HG03280 (cell line): ENCODE data around the gene DGKZ.
"Not testable (repeated sequence)": the region's sequence is repeated elsewhere in the genome, so short reads cannot be mapped to it uniquely, and the experiment has no call there.

Experiments used
- ATAC-seq: cut with Tn5 transposase; IDR thresholded peaks from one replicate; pipeline ENCODE4 v1.9.1; 2021; ENCODE audit warnings: mild to moderate bottlenecking, moderate library complexity; ENCODE audit not compliant: unreplicated experiment

Gene DGKZ

DNA sequence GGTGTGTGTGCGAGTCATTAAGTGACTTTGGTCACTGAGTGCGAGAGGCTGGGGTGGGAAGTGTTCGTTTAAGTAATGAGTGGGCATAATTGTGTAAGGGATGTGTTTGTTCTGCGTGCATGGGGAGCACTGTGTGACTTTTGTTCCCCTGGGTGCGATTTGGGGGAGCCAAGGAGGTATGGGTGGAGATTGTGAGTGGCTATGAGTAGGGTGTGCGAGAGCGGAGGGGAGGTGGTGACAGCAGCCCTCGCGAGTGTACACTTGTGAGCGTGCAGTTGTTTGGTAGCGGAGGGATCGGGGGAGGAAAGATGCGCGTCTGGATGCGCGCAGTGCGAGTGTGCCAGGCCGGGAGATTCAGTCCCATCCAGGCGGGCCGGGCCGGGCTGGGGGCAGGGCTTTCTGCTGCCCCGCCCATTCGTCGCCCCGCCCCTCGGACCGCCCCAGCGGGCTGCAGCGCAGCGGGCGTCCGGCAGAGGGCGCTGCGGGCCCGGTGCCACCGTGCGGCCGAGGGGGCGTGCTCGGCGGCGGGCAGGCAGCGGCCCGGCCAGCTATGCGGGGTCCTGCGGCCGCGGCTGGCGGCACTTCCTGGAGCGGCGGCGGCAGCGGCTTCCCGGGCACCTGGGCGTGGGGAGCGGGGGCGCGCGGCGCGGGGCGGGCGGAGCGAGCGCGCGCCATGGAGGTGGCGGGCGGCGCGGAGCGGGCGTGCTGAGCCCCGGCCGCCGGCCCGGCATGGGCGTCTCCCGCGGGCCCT is at the start of gene DGKZ:
Gene DGKZ, plus strand, starts transcription at position 578 of the 751 bp plus-strand sequence. CDS start 197 bp downstream, outside the sequence.
- peak; percentile 72 for ATAC-seq

GRCh38 chr11:46298699-46299433 is 48.4 kb upstream of the DGKZ start:
- no peak for ATAC-seq

GRCh38 chr11:46299451-46299961 is 47.8 kb upstream of the DGKZ start:
- ATAC-seq = no peak

DNA sequence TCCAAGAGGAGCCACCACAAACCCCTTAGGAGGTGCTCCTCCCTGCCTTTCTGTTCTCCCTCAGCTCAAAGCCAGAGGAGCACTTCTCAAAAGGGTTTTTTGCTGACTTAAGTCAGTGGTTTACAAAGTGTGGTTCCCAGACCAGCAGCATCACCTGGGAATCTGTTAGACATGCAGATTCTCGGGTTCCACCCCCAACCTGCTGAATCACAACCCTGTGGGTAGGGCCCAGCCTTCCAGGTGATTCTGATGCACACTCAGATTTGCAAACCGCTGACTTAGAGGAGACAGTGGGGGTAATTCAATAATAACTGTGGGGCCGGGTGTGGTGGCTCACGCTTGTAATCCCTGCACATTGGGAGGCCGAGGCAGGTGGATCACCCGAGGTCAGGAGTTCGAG is 47.0 kb upstream of the DGKZ start:
- ATAC-seq = no peak

- peak; percentile 82 for ATAC-seq
Measured at GRCh38 chr11:46302866-46303265, 44.4 kb upstream of the DGKZ start.

DNA sequence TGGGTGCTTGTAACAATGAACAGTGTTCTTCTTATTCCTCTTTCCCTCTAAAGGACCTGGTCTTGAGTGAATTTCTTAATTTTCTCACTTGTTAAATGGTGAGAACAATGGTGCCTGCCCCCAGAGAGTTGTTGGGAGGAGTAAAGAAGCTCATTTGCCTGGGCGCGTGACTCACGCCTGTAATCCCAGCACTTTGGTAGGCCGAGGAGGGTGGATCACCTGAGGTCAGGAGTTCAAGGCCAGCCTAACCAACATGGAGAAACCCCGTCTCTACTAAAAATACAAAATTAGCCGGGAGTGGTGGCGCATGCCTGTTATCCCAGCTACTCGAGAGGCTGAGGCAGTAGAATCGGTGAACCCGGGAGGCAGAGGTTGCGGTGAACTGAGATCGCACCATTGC is 43.2 kb upstream of the DGKZ start:
- ATAC-seq = not testable (repeated sequence)

- ATAC-seq = no peak
Measured at GRCh38 chr11:46304605-46305179, 42.6 kb upstream of the DGKZ start.

- ATAC-seq = no peak
Measured at GRCh38 chr11:46305295-46305694, 42.0 kb upstream of the DGKZ start.

- ATAC-seq = no peak
Measured at GRCh38 chr11:46306296-46306853, 40.9 kb upstream of the DGKZ start.

DNA sequence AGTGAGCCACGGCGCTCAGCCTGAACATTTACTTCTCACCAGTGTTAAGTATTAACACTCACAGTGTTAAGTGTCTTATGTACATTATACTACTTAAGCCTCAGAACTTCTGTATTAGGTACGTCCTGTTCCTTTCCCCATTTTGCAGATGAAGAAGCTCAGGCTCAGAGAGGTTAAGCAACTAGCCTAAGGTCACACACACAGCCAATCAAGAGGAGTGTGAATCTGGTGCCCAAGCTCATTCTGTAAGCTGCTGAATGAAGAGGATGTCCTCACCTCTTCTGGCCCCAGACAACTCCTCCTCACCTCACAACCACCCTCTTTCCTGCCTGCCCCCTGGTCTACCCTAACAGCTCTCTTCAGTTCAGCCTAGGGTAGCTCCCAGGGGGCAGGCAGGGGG is 39.9 kb upstream of the DGKZ start:
- ATAC-seq = no peak

DNA sequence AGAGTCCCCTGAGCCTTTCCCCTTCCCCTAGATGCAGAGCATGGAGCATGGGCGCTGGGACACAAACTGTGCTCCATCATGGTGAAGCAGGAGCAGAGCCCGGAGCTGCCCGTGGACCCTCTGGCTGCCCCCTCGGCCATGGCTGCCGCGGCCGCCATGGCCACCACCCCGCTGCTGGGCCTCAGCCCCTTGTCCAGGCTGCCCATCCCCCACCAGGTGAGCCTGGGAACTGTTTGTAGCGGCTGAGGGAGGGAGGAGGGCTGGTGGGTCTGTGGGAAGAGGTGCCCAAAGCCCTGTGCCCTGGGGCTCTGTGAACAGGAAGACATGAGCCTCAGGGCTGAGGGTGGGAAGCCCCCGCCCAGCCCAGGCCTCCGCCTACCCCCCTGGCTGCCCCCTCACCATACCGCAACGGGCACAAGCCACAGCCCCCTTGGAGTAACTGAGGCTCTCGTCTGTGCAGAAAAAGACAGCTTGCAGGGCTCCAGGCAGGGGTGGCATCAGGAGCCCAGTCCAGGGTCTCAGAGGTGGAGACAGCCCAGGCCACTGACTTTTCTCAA is 39.4 kb upstream of the DGKZ start:
- no peak for ATAC-seq

GRCh38 chr11:46308631-46309419 is 38.4 kb upstream of the DGKZ start:
- no peak for ATAC-seq

DNA sequence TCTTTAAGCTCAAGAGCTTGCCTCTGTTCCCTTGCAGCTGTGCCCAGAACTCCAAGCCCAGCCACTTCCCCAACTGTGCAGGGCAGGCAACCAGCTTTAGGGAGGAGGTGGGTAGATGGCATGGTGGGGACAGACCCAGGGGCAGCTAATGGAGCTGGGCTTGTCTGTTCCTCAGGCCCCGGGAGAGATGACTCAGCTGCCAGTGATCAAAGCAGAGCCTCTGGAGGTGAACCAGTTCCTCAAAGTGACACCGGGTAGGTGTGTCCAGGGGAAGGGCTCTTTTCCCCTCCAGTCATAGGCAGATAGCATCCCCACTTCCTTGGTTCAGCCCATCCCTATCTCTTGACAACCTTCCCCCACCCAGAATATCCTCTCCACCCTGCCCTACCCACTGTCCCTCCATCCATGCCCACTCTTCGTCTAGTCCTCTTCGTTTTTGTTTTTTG is 37.4 kb upstream of the DGKZ start:
- no peak for ATAC-seq

GRCh38 chr11:46315033-46315738 is 32.1 kb upstream of the DGKZ start:
- no peak for ATAC-seq

GRCh38 chr11:46315783-46316563 is 31.3 kb upstream of the DGKZ start:
- no peak for ATAC-seq

DNA sequence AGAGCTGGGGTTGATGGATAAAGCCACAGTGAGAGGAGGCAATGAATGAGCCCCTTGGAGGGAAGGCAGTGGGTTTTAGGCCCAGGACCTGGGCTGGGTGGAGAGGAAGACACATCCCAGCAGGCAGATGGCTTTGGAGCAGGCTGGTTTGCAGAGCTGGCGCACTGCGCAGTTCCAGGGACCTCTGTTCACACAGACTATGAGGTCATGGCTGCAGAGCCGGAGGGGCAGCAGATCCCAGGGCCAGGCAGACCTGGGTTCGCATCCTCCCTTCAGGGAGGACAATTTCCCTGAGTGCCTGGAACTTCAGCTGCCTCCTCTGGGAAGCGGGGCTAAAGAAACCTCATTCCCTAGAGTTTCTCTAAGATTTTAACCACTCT is 28.2 kb upstream of the DGKZ start:
- no peak for ATAC-seq

- no peak for ATAC-seq
Measured at GRCh38 chr11:46321757-46322156, 25.5 kb upstream of the DGKZ start.

GRCh38 chr11:46322759-46323158 is 24.5 kb upstream of the DGKZ start:
- ATAC-seq = no peak
